ENCODE results near the gene TRMT61A. TPM values are rescaled to one million over a fixed set of nuclear protein-coding genes. Genes with fewer than 3 reads are reported as not detected.

The TRMT61A gene
- total RNA-seq, 1 experiment from 2014 or later, result 25.9 TPM

DNA sequence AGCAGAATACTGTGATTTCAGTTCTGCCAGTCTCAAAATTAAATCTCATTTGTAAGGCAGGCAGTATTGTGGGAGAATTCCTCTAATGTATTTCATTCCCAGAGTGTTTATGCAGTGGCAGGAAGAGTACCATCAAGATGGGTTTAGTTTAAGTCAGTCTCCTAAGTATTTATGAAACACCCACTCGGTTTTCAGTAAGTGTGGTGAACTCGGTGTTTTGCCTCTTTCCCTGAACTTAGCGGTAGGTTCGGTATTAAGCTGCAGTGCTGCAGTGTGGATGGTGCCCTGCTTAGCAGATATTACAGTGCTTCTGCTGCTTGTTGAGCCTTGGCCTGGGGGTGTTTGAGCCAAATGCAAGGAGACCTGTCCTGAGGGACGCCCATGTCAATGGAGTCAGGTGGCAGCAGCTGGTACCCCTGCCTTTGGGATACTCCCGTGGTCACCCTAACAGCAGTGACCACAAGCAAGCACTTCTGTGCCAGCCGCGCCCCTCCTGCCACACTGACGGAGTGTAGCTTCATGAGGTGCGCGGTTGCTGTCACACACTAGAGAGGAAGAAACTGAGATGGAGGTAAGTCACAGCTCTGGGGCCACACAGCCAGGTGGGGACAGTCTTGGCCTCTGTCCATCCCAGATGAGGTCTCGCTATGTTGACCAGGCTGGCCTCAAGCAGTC, 49.5 kb downstream of the TRMT61A start:
- no TSS peak for BruUV-seq (replicated peaks)
- CTCF ChIA-PET, result no interaction called here
- no peak for DNase-seq
- Mint-ChIP-seq H3K36me3 (ENCODE audit: insufficient read depth, unreplicated experiment) (peaks cover 22% of the 10 kb centered on the region), H3K27ac (ENCODE audit: unreplicated experiment) (no peak overlapping the region), H3K4me3 (ENCODE audit: low read depth, unreplicated experiment) (no peak overlapping the region), H3K9me3 (ENCODE audit: low read depth, unreplicated experiment) (no peaks in the 10 kb centered on the region), H3K4me1 (ENCODE audit: low read depth, unreplicated experiment) (peaks cover 18% of the 10 kb centered on the region), H3K27me3 (ENCODE audit: unreplicated experiment) (no peaks in the 10 kb centered on the region)
- intact Hi-C loops (cut with micrococcal nuclease; ENCODE audit: unreplicated experiment), result loop anchor here (10.0 kb wide), 2 partner anchors 46 to 96 kb away; partner anchors contain the start of gene KLC1
- TF ChIP-seq, protein P1, sequence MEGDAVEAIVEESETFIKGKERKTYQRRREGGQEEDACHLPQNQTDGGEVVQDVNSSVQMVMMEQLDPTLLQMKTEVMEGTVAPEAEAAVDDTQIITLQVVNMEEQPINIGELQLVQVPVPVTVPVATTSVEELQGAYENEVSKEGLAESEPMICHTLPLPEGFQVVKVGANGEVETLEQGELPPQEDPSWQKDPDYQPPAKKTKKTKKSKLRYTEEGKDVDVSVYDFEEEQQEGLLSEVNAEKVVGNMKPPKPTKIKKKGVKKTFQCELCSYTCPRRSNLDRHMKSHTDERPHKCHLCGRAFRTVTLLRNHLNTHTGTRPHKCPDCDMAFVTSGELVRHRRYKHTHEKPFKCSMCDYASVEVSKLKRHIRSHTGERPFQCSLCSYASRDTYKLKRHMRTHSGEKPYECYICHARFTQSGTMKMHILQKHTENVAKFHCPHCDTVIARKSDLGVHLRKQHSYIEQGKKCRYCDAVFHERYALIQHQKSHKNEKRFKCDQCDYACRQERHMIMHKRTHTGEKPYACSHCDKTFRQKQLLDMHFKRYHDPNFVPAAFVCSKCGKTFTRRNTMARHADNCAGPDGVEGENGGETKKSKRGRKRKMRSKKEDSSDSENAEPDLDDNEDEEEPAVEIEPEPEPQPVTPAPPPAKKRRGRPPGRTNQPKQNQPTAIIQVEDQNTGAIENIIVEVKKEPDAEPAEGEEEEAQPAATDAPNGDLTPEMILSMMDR (IDR thresholded peaks at IDR 0.05; ENCODE audit: unreplicated experiment), result no peak

DNA sequence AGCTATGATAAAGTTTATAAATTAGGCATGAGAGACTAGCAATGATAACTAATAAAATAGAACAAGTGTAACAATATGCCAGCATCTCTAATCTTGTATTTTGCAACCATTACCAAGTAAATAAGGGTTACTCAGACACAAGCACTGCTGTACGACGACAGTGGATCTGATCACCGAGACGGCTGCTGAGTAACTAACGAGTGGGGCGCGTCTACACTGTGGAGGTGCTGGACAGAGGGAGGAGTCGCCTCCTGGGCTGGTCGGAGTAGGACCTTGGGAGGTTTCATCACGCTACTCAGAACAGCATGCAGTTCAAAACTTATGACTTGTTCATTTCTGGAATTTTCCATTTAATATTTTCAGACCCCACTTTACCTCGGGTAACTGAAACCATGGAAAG, 52.2 kb downstream of the TRMT61A start:
- Mint-ChIP-seq H3K36me3 (ENCODE audit: insufficient read depth, unreplicated experiment) (peaks cover 7% of the 10 kb centered on the region), H3K27me3 (ENCODE audit: unreplicated experiment) (no peaks in the 10 kb centered on the region), H3K4me1 (ENCODE audit: low read depth, unreplicated experiment) (peaks cover 9% of the 10 kb centered on the region), H3K27ac (ENCODE audit: unreplicated experiment) (no peak overlapping the region), H3K9me3 (ENCODE audit: low read depth, unreplicated experiment) (no peaks in the 10 kb centered on the region), H3K4me3 (ENCODE audit: low read depth, unreplicated experiment) (no peak overlapping the region)
- intact Hi-C loops (cut with micrococcal nuclease; ENCODE audit: unreplicated experiment), result no loop called here
- CTCF ChIA-PET, result no interaction called here
- no peak for DNase-seq
- TF ChIP-seq, protein P1 (IDR thresholded peaks at IDR 0.05; ENCODE audit: unreplicated experiment), result no peak
- no TSS peak for BruUV-seq (replicated peaks)

DNA sequence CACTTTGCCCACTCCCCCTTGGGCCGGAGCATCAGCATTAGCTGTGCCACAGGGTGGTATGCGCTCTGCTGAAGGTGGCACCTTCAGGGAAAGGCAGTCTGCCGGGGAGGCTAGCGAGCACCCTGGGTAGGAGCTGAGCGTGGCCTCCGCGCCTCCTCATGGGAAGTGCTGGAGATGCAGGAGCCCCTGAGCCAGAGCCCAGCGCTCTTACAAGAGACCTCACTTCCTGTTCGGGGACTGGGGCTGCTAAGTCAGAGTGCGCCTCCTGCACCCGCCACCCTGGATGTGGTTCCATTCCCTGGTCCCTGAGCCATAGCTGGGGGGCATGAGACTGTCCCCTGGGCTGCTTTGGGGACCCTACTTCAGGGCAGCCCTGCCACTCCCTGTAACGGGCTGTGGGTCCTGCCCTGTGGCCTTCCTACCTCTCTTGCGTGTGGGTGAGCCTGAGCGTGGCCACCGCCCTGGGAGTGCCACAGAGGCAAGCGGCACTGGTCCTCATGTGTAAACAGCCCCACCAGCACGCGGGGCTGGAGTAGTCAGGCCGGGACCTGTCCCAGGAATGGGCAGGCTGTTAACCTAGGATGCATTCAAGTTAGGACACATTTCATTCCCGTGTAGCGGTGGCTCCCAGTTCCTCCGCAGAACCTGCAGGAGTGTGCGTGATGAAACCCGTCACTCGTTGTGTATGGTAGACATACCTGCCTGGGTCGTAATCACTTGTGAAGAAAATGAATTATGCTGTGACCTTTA, 53.1 kb downstream of the TRMT61A start:
- H3K4me1 Mint-ChIP-seq (ENCODE audit: low read depth, unreplicated experiment), result no peaks in the 10 kb centered on the region
- H3K27me3 Mint-ChIP-seq (ENCODE audit: unreplicated experiment), result no peaks in the 10 kb centered on the region
- CTCF ChIA-PET, result no interaction called here
- TF ChIP-seq, protein P1 (IDR thresholded peaks at IDR 0.05; ENCODE audit: unreplicated experiment), result no peak
- DNase-seq, result no peak
- no peak overlapping the region for H3K27ac Mint-ChIP-seq (ENCODE audit: unreplicated experiment)
- no TSS peak for BruUV-seq (replicated peaks)
- no peak overlapping the region for H3K4me3 Mint-ChIP-seq (ENCODE audit: low read depth, unreplicated experiment)
- H3K9me3 Mint-ChIP-seq (ENCODE audit: low read depth, unreplicated experiment), result no peaks in the 10 kb centered on the region
- intact Hi-C loops (cut with micrococcal nuclease; ENCODE audit: unreplicated experiment), result no loop called here
- peaks cover 8% of the 10 kb centered on the region for H3K36me3 Mint-ChIP-seq (ENCODE audit: insufficient read depth, unreplicated experiment)

DNA sequence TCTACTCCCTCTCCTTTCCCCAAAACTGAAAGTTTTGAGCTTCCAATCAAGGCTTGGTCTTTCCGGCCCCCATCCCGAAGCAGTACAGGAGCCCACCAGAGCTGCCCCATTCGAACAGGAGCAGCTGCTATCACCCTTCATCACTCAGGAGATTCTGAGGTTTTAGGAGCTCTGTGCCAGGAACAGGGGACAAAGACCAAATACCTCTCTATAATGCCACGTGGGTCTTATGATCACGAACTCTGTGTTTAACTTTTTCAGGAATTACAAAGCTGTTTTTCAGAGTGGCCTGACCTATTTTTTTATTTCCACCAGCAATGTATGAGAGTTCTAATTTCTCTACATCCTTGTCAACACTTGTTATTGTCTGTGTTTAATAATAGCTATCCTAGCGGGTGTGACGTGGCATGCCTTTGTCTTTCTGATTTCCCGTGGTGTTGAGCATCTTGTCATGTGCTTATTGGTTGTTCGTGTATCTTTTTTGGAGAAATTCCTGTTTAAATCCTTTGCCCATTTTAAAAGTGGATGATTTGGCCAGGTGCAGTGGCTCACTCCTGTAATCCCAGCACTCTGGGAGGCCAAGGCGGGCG, 55.4 kb downstream of the TRMT61A start:
- no peaks in the 10 kb centered on the region for H3K9me3 Mint-ChIP-seq (ENCODE audit: low read depth, unreplicated experiment)
- H3K4me3 Mint-ChIP-seq (ENCODE audit: low read depth, unreplicated experiment), result no peak overlapping the region
- TF ChIP-seq, protein P1 (IDR thresholded peaks at IDR 0.05; ENCODE audit: unreplicated experiment), result no peak
- CTCF ChIA-PET, result interaction anchor here (0.6 to 0.7 kb wide), 2 partner anchors 396 to 680 kb away, joined by 3 read pairs; no protein-coding TSS in a partner anchor
- no peaks in the 10 kb centered on the region for H3K4me1 Mint-ChIP-seq (ENCODE audit: low read depth, unreplicated experiment)
- DNase-seq, result no peak
- no peaks in the 10 kb centered on the region for H3K27me3 Mint-ChIP-seq (ENCODE audit: unreplicated experiment)
- intact Hi-C loops (cut with micrococcal nuclease; ENCODE audit: unreplicated experiment), result no loop called here
- H3K27ac Mint-ChIP-seq (ENCODE audit: unreplicated experiment), result no peak overlapping the region
- H3K36me3 Mint-ChIP-seq (ENCODE audit: insufficient read depth, unreplicated experiment), result peaks cover 12% of the 10 kb centered on the region
- BruUV-seq (replicated peaks), result no TSS peak

Other genes with a start within 250 kb of the TRMT61A start
- 327 and 328 TPM in 2 replicates for gene EIF5, start 195.0 kb upstream of the TRMT61A start, total RNA-seq (2022)
- 76.0 and 79.5 TPM in 2 replicates for gene MARK3, start 143.8 kb upstream of the TRMT61A start, total RNA-seq (2022)
- 27.0 and 28.2 TPM in 2 replicates for gene CKB, start 6.4 kb upstream of the TRMT61A start, total RNA-seq (2022)
- gene BAG5, start 33.5 kb downstream of the TRMT61A start, total RNA-seq (2022), result 36.5 and 38.4 TPM in 2 replicates
- 29.1 and 37.2 TPM in 2 replicates for gene COA8, start 33.8 kb downstream of the TRMT61A start, total RNA-seq (2022)
- gene KLC1, start 100.0 kb downstream of the TRMT61A start, total RNA-seq (2022), result 124 and 128 TPM in 2 replicates
- 48.6 and 52.9 TPM in 2 replicates for gene XRCC3, start 186.3 kb downstream of the TRMT61A start, total RNA-seq (2022)
- 45.7 and 48.8 TPM in 2 replicates for gene ZFYVE21, start 186.6 kb downstream of the TRMT61A start, total RNA-seq (2022)